Fibroblast of gingiva (primary cell): ENCODE data around the gene DNASE1L2.

Experiments
- DNase-seq: peaks from one replicate; pipeline ENCODE4 v3.0.0-alpha.2; 2011; ENCODE audit warnings: low read depth

Gene DNASE1L2

DNA sequence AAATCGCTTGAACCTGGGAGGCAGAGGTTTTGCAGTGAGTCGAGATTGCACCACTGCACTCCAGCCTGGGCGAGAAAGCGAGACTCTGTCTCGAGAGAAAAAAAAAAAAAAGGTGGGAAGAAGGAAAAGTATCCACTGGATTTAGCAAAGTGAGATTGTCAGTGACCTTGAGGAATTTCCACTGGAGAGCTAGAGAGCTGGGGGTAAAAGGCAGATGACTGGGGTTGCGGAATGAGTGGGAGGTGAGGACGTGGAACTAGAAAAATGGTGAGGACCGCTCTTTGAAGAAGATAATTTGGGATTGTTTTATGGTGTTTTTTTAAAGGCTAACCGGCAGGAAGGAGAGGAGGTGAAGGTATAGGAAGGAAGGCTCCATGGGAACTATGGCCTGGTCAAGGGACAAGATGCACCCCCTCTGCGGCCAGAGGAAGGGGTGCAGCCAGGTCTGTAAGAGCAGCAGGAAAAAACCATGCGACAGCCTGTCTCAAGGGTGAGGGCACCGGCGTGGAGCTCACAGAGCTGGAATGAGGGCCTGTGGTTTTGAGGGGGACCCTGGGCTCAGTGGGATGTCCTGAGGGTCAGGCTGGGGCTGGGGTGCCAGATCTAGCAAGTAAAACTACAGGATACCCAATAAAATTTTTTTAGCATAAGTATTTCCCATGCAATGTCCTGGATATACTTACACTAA lies 31.7 kb upstream of the DNASE1L2 start:
- no peak for DNase-seq

DNA sequence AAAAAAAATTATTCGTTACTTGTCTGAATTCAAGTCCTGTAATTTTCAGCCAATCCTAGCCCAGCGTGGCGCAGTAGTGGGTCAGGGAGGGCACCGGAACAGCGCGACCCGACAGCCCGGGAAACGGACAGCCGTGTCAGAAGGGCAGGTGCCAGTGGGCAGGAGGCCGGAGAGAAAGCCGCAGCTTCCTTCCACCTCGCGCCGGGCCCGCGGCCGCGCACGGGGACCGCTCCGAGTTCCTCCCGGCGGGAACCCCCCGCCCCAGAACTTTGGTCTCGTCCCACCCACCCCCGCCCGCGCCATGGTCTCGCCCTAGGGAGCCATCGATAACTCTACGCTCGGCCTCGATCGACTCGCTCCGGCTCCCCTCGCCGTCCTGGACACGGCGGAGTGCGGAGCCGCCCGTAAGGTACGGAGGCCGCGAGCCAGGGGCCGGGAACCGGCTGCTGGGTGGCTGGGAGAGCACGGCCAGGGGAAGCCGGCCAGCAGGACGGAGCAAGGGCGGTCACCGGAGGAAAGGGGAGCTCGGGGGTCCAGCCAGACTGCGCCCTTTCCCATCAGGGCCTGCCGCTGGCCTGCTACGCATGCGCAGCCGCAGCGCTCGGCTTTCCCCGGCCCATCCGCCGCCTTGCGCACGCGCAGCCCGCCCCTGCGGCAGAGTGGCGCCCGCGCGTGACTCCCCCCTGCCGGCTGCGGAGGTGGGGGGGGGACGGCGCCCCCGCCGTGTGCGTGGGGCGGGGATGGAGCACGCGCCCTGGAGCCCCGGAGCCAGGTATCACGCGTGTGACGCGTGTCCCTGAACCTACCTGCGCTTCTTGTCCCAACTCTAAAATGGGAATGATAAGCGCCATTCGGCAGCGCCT lies 30.9 kb upstream of the DNASE1L2 start, which contains the start of gene MLST8:
TSS of gene MLST8 (plus strand) at position 351 of the 863 bp plus-strand sequence. CDS start 632 bp downstream, outside the sequence.
- DNase-seq, result peak; percentile 82

DNA sequence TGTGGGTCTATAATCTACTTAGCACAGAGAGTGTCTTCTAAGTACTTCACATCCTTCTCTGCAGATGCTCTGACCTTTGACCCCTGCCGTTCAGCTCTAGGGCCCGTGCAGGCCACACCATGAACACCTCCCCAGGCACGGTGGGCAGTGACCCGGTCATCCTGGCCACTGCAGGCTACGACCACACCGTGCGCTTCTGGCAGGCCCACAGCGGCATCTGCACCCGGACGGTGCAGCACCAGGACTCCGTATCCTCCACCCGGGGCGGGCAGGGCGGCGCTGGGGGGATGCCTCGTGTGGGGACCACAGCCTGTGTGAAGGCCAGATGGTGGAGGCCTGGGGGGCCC lies 30.3 kb upstream of the DNASE1L2 start:
- DNase-seq, result no peak

GRCh38 chr16:2206420-2206779 lies 29.8 kb upstream of the DNASE1L2 start:
- no peak for DNase-seq

DNA sequence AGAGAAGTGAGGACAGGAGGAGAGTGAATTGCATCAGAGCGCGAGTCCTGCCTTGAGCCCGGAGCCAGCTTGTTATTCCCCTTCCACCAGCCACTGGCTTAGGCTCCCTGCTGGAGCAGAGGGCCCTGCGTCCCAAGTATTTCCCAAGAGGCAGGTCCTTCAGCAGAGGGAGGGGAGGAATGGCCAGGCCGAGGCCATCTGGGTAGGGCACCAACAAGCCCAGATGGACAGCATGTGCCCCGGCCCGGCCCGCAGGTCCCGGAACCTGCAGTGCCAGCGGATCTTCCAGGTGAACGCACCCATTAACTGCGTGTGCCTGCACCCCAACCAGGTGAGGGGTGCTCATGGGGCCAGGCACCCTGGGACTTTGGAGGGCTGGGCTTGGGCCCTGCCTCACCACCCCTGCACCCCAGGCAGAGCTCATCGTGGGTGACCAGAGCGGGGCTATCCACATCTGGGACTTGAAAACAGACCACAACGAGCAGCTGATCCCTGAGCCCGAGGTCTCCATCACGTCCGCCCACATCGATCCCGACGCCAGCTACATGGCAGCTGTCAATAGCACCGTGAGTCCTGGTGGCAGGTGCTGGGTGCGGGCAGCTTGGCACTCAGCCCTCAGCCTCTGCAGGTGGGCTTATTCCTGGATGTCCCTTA lies 29.3 kb upstream of the DNASE1L2 start:
- DNase-seq, result no peak

DNA sequence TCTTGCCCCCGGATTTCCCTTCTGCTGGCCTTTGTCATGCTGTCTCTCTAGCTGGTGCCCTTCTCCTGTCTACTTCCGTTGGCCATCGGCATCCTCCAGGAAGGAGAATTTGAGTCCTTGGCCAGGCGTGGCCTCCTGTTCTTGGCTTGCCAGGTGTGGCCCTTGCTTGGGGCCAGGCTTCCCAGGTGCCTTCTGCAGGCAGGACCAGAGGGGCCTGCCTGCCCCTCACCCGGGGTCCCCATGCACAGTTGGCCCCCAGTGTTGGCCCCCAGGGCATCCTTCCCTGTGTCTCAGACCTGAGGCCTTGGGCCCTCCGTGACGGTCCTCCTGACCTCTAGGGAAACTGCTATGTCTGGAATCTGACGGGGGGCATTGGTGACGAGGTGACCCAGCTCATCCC lies 28.4 kb upstream of the DNASE1L2 start:
- DNase-seq, result no peak

DNA sequence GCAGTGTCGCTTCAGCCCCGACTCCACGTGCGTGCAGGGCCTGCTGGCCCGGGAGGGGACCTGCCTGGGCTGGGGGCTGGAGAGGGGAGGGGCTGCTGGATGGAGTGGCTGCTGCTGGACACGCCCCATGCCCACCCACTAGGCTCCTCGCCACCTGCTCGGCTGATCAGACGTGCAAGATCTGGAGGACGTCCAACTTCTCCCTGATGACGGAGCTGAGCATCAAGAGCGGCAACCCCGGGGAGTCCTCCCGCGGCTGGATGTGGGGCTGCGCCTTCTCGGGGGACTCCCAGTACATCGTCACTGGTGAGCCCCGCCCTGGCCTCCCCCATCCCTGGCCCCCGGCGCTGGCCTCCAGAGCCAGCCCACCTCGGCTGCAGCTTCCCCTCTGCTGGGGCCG lies 27.9 kb upstream of the DNASE1L2 start:
- DNase-seq, result no peak

GRCh38 chr16:2208772-2209171 lies 27.5 kb upstream of the DNASE1L2 start:
- DNase-seq, result no peak

- no peak for DNase-seq
These were observed 26.8 kb upstream of the DNASE1L2 start for GRCh38 chr16:2209258-2210008.

- DNase-seq, result no peak
These were observed 26.3 kb upstream of the DNASE1L2 start for GRCh38 chr16:2210009-2210332.

- DNase-seq, result no peak
These were observed 25.6 kb upstream of the DNASE1L2 start, which contains the start of gene BRICD5 for GRCh38 chr16:2210386-2211365. Gene BRICD5 (minus strand): TSS chr16:2210863. CDS start chr16:2210833, 30 bp downstream.

DNA sequence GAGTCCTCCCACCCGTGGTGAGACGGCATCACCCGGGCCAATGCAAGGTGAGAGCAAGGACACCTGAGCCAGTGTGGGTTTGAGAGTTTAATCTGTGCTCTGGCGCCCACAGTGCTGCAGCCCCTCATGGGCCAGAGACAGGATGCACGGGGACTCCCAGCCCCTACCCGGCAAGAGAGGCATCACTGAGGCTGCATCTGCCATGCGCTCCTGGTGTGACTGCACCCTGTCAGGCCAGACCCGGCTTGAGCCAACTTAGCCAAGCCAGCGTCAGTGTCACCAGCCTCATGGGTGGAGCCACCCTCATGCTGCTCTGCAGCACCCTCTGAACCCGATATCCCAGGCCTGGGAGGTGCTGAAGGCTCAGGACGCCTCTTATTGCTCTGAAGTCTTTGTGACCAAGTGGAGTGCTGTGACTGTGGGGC lies 24.3 kb upstream of the DNASE1L2 start:
- DNase-seq, result no peak

- DNase-seq, result no peak
These were observed 23.6 kb upstream of the DNASE1L2 start for GRCh38 chr16:2212362-2213324.

- no peak for DNase-seq
These were observed 22.2 kb upstream of the DNASE1L2 start for GRCh38 chr16:2213817-2214718.

- no peak for DNase-seq
These were observed 21.6 kb upstream of the DNASE1L2 start, which contains the start of gene PGP for GRCh38 chr16:2214719-2214968. Gene PGP (minus strand): TSS chr16:2214840. CDS start chr16:2214777, 63 bp downstream.

GRCh38 chr16:2216330-2216729 lies 19.9 kb upstream of the DNASE1L2 start:
- no peak for DNase-seq

DNA sequence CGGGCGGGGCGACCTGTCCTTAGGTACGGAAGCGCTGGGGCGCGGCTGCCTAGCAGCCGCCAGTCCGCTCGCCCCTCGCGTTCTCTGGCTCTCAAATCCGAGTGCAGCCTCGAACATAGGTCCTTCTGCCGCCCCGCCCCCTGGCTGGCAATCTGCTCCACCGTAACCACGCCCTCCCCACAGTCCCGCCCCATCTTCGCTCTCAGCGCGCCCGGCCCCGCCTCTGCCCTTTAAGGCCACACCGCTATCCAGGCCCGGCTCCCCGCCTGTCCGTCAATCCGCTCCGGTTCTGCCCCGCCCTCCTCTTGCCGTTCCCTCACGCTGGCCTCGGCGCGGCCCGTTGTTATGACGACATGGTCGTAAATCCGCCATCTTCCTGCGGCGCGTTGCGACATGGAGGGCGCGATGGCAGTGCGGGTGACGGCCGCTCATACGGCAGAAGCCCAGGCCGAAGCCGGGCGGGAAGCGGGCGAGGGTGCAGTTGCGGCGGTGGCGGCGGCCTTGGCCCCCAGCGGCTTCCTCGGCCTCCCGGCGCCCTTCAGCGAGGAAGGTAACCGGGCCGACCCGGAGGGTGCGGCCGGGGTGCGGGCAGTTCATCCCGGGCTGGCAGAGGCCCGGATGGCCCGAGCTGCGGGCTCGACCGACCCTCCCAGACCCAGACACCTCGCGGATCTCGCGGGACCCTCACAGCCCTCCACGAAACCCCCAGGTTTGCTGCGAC lies 12.9 kb upstream of the DNASE1L2 start, which contains the start of gene E4F1:
TSS of gene E4F1 (plus strand) at position 371 of the 721 bp plus-strand sequence. CDS start at position 394, 23 bp downstream.
- peak; percentile 100 for DNase-seq

- DNase-seq, result peak; percentile 52
These were observed 12.2 kb upstream of the DNASE1L2 start for GRCh38 chr16:2223942-2224486.
